ENCODE results near the gene AXL.

DNA sequence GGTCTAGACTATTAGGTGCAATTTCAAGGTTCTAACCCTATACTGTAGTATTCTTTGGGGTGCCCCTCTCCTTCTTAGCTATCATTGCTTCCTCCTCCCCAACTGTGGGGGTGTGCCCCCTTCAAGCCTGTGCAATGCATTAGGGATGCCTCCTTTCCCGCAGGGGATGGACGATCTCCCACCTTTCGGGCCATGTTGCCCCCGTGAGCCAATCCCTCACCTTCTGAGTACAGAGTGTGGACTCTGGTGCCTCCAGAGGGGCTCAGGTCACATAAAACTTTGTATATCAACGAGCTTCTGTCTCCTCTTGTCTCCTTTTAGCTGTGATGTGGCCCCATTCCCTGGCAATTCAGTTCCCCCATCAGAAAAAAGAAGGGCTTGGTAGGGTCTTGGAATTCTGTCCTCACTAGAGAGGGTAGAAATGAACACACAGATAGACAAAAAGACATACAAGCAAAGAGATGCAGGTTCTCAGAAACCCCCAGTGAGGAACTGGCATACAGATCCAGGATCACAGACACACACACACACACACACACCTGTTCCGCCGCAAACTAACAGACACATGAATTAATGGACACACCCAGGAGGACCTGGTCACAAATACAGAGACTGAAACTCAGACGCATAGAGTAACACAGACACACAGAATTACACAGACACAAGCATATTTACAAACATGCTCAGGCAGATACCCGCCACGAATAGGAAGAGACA, 42.6 kb downstream of the AXL start:
- TF ChIP-seq, protein P1, sequence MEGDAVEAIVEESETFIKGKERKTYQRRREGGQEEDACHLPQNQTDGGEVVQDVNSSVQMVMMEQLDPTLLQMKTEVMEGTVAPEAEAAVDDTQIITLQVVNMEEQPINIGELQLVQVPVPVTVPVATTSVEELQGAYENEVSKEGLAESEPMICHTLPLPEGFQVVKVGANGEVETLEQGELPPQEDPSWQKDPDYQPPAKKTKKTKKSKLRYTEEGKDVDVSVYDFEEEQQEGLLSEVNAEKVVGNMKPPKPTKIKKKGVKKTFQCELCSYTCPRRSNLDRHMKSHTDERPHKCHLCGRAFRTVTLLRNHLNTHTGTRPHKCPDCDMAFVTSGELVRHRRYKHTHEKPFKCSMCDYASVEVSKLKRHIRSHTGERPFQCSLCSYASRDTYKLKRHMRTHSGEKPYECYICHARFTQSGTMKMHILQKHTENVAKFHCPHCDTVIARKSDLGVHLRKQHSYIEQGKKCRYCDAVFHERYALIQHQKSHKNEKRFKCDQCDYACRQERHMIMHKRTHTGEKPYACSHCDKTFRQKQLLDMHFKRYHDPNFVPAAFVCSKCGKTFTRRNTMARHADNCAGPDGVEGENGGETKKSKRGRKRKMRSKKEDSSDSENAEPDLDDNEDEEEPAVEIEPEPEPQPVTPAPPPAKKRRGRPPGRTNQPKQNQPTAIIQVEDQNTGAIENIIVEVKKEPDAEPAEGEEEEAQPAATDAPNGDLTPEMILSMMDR (IDR thresholded peaks at IDR 0.05; ENCODE audit: low read depth, low read length) = no peak
- no peak for TF ChIP-seq EZH2phosphoT487 (IDR thresholded peaks at IDR 0.05; ENCODE audit: low read depth)

All from OCI-LY3 (cell line).